GM21576 (cell line): Measurements from ENCODE around the gene TTC33.

Source experiments
- ATAC-seq: cut with Tn5 transposase; IDR thresholded peaks from one replicate; pipeline ENCODE4 v1.9.1; 2021; ENCODE audit warnings: mild to moderate bottlenecking, moderate library complexity; ENCODE audit not compliant: unreplicated experiment

TTC33 gene

DNA sequence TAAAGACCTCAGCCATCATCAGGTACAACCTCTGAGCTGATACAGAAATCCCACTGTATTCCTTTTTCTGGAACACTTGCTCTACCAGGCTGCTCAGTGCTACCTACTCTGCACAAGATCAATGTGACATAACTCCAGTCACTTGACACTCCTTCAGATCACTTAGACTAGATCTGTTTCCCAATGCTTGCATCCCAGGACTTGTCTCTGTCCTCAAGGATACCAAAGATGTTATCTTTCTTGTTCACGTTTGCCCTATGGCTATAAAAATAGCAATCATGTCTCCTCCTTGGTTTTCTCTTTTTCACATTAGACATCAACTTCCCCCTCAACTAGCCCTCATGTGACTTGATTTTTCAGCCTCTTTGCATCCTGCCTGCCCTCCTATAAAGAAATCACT is 264.1 kb downstream of the TTC33 start:
- ATAC-seq: no peak

DNA sequence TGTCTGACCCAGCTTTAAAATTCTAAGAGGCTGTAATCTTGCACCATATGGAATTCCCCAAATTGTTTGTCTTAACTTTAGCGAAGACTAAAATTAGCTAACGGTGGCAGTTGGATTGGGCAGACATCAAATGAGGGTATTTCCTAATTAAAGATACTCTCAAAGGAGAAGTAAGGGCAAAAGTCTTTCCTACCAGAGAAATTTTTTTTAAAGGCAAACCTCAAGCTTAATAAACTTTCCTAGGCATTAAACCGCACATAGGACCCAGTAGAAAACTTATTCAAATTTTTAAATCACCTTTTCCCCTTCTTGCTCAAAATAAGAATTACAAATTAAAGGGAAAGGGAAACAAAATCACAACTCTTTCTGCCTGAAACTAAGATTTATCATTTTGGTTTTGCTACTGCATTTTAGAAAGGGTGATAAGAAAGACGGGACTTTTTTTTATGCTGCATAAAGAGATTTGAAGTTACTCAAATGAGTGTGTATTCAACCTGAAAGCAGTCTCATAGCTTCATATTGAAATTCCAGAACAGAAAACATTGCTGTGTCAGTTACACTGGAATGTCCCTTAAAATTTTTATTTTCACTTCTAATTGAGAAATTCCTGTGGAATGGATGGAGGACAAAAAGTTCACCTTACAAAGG is 265.2 kb downstream of the TTC33 start:
- ATAC-seq: peak; percentile 46

- no peak for ATAC-seq
These were observed 266.3 kb downstream of the TTC33 start for GRCh38 chr5:40489421-40489820.

DNA sequence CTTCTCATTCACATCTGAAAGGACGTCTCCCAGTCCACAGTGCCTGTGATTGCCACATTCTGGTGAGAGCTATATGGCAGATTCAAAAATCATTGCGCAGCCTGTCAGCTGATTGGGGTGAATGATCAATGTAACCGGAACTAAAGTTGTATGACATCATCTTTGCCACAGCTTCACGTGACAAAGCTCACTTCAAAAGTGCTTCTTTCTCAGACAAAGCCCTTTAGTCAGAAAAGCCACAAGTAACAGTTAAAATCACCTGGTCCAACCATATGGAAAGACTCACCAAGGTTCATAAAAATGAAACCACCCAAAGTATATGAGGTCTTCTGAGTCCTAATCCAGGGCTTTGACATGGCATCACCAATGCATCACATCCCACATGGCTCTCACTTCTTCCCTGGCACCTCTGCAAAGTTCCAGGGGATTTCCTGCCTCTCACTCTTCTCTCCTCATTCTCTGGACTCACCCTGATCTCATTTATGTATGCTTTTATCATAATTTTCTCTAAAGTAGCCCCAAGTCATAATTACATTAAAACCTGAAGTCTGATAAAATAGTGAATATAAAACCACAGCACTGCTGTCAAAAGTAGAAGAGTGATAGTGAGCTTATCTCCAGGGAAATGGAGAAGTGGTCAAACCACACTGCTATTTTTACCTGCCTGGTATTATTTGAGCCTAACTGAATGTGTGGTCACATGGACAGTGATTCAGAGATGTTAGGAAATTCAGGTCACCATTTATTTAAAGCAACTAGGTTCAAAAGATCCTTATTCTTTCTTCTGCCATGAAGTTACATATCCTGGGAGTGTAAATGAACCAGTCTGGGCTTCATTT is 269.1 kb downstream of the TTC33 start:
- peak; percentile 38 for ATAC-seq

- peak; percentile 71 for ATAC-seq
These were observed 270.5 kb downstream of the TTC33 start for GRCh38 chr5:40485021-40485998.

- peak; percentile 50 for ATAC-seq
These were observed 271.3 kb downstream of the TTC33 start for GRCh38 chr5:40484495-40484894.

GRCh38 chr5:40483316-40483715 is 272.4 kb downstream of the TTC33 start:
- no peak for ATAC-seq

GRCh38 chr5:40481241-40481640 is 274.5 kb downstream of the TTC33 start:
- no peak for ATAC-seq

GRCh38 chr5:40480392-40480791 is 275.4 kb downstream of the TTC33 start:
- ATAC-seq: no peak

DNA sequence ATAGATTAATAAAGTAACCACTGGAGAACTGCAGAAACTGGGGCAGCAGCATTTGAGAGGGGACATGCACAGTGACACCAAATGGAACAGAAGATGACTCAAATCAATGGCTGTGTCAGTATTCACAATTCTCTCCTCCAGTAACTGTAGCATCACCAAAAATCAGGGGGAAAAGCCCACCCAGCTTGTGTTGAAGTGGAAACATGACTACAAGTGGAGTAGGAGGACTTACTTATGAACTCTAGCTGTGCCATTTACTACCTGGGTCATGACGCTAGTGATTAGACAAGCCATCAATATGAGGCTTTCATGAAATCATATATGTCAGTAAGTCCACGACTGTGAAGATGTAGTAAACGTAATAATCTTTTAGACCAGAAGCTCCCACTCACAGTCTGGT is 275.8 kb downstream of the TTC33 start:
- ATAC-seq: no peak

DNA sequence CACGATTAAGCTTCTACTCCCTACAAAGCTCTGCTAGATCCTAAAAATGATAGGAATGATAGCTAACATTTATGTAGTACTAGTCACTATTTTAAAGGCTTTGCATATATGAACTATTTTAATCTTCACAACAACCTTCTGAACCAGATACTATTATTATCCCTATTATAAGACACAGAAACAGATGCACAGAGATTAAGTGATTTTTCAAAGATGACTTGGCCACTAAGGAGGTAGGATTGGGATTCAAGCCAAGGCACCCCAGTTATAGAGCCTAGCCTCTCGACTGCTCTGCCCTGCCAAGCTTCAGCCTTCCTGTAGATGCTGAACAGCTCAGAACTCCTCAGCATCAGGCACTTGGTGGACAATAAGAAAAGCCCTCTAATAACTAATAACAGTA is 277.0 kb downstream of the TTC33 start:
- ATAC-seq: no peak

- ATAC-seq: no peak
These were observed 277.8 kb downstream of the TTC33 start for GRCh38 chr5:40477856-40478546.

DNA sequence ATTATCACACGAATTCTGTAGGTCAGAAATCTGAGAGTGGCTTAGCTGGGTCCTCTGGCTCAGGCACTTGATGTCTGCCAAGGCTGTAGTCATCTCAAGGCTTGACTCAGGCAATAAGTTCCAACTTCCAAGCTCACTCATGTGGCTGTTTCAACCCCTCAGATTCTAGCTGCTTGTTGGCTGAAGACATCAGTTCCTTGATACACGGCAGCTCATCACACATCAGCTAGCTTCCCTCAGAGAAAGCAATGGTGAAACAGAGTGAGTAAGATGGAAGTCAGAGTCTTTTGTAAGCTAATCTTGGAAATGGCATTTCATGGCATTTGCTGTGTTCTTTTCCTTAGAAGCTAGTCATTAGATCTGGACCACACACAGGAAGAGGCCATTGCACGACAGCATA is 280.2 kb downstream of the TTC33 start:
- no peak for ATAC-seq

DNA sequence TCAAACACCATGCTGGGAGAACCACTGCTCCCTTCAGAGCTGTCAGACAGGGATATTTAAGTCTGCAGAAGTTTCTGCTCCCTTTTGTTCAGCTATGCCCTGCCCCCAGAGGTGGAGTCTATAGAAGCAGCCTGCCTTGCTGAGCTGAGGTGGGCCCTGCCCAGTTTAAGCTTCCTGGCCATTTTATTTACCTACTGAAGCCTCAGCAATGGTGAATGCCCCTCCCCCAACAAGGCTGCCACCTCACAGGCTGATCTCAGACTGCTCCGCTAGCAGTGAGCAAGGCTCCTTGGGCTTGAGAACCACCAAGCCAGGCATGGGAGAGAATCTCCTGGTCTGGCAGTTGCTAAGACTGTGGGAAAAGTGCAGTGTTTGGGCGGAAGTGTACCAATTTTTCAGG is 281.5 kb downstream of the TTC33 start:
- ATAC-seq: no peak

DNA sequence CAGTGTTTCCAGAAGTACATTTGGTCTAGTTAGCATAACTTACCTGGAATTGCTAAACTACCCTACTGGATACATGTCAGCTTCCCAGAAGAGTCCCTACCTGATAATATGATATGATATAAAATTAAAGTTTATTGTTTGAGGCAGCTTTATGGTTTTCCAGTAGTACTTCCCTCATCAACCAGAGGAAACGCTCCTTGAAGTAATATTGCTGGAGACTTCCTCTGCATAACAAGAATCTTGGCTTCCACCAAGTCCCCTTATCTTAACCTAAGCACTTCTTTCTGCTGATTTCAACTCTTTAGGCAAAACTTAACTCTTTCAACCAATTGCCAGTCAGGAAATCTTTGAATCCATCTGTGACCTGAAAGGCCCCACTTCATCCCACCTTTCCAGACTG is 290.3 kb downstream of the TTC33 start:
- no peak for ATAC-seq

GRCh38 chr5:40464511-40464910 is 291.2 kb downstream of the TTC33 start:
- no peak for ATAC-seq
